DMS53 treated with DMSO at 0.1 percent for 48 hours (cell line): Measurements from ENCODE around the gene EYA4.
"Not testable (repeated sequence)": the region's sequence is repeated elsewhere in the genome, so short reads cannot be mapped to it uniquely, and the experiment has no call there.

ENCODE experiments used
- DNase-seq: peaks from one replicate; lab custom pipeline; 2025; ENCODE audit not compliant: unreplicated experiment; lab: John Stamatoyannopoulos, UW

EYA4 gene

DNA sequence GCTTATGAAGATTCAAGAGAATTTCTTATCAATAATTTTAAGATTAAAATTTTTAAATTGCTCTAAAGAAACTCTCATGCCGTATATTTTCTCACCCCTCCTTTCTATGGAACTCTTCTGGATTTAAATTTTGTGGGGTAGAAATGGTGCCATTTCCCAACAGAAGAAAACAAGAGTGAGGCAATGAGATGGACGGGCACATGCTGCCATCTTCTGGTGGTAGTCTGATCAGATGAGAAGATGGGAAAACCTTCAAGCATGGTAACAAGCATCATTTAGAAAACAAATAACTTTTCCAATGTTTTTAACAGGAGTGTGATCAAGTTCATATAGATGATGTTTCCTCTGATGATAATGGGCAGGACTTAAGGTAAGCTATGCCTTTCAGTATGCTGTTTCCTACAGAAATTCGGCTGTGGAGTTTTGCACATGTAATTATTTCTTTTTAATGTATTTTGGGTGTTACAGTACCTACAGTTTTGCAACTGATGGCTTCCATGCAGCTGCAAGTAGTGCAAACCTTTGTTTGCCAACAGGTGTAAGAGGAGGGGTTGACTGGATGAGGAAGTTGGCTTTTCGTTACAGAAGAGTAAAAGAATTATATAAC, 271.4 kb downstream of the EYA4 start:
- peak; percentile 4 for DNase-seq

DNA sequence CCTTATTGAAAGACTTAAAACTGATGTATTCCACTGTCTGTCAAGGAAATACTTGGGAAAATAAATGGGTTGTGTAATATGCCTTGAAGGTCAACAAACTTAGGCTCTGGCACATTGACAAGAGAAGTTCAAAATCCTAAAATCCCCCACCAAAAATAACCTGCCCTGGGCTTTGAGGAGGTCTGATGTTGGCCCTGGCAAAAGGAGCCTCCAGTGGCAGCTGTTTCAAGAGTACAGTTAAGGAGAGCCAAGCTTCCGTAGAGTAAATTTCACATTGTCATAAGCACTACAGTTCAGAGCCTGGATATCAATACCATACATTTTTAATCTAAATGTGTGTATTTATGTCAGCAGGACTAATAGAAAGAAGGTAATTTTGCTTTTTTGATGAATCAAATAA, 282.7 kb downstream of the EYA4 start:
- DNase-seq, result no peak

DNA sequence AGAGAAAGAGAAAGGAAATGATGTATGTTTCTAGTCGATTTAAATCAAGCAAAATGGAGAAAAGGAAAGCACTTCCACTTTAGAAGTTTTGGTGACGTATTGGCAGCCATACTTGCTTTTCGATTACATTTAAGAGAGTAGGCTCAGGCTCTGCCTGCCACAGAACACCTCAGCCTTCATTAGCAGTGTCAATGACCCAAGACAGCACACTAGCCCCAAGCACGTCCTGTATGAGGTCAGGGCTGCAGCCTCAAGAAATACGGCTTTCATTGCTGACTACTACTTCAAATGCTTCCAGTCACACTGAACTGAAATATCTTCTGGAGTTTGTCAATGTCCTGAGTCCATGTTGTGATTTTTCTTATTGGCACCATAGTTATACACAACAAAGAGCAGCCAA, 285.3 kb downstream of the EYA4 start:
- no peak for DNase-seq

DNA sequence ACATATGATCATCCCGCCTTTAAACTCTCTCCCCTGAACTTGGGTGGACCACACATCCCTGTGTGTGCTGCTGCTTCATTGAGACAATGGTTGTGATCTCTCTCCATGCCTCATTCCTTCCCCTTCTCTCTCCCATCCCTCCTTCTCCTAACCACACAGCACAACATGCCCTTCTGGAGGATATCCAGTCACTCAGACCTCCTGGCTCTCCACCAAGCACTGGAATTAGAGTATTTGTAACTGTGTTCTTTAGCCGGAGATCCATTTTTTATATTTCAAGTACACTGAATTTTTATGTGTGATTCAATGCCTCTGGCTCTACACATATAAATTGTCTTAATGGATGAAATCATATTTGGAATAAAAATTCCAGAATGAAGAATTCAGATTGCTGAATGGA, 287.4 kb downstream of the EYA4 start:
- no peak for DNase-seq

DNA sequence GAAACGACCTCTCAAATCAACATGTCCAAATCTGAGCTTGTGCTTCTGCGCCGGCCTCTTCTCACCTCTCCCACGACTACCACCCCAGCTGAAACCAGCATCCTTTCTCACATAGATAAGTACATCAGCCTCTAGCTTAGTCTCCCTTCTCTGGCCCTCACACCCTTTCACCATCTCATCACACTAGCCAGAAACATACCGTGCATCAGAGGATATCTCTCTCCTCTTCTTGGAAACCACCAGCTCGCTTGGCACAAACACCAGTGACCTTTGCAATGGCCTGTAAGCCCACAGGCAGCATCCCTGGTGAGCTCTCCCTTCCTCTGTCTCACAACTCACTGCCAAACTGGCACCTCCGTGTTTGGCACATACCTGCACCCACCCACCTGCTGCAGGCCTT, 291.8 kb downstream of the EYA4 start:
- no peak for DNase-seq

DNA sequence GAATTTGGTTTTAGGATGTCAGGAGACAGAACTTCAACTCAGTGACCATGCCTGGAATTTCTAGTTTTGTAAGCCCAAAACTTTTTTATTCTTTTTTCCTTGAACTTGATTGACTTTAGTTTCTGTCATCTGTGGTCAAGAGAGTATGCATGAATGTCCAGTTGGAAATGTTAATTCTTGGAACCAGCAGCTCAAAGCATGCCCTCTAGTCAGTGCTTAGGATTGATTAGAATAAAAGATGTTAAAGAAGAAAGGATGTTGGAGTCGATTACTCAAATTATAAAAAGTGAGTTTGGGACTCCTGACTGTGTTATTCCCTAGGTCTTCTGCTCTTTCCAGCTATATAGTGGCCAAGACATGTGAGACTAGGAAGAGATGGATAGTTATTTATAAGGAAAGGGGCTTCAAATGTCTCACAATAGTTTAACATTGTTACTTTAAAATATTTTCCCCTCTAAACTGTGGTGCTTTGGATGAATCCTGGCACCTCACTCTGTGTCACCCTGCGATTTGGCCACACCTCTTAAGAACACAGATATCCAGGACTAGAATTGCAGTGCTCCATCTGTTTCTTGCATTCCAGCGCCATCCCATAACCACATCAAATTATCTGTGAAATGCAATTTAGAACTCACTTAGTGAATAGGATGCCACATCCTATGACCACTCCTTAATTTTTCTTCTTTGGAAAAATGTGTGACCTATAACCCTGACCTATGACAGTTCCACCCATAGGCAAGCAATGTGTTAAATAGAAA, 298.5 kb downstream of the EYA4 start:
- DNase-seq, result no peak

DNA sequence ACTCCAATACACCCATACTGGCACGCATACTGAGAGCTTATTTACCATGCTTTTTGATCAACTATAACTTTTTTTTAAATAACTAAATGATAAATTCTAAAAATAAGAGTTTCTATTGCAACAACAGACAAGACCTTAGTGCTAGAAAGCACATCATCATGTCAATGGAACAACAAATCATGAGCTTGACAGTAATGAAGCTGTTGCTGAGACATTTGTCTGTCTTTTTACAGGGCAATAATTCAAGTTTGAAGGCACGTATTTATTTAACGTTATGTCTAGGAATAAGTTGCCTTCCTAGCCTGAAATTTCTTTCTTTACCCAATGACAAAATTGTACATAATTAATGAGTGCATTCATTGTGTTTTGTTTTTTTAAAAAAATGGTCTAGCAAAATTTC, 299.2 kb downstream of the EYA4 start:
- no peak for DNase-seq

DNA sequence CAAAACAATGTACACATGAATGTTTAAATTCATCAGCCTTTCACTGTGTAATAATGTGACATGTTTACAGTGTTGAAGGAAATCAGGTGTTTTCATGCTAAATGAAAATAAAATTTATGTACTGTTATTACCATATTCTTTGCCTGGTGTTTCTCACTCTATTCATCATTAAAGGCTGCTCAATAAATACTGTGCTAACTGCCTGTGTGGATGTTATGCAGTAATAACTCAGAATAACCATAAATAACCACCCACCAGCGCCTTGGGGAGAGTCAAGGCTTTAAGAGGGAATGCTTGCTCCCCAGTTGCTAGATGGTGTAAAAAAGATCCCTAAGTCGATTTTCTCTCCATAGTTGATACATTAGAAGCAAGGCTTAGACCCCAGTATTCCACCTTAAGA, 299.9 kb downstream of the EYA4 start:
- DNase-seq, result no peak

DNA sequence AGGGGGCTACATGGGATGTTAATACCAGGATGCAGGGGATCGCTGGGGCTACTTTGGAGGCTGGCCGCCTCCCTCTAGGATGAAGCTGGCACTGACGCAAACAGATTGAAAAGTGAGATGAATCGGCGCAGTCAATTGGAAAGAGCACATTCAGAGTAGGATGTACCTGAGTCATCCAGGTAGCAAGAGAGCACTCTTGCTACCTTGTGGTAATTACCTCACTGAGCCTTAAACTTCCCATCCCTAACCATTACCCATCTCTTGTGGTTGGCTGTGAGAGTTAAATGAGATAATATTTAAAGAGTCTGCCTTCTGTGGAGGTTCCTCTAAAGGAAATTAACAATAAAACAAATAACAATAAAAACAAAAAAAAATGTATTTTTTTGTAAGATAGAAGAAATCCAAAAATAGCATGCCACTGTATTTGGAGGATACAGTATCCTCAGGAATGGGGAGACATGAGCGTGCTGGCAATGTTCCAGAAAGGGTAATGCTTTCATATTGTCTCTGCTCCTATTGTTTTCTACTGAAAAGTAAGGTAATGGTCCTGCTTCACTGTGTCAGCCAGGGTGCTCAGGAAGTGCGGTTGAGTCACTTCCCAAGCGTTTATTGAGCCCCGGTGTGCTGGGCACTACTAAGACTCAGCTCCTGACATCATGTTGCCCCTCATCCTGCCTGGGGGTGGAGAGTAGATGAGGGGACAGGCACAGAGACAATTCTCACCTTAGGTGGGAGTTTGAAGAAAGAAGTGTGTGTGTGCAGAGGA, 301.1 kb downstream of the EYA4 start:
- DNase-seq, result no peak

DNA sequence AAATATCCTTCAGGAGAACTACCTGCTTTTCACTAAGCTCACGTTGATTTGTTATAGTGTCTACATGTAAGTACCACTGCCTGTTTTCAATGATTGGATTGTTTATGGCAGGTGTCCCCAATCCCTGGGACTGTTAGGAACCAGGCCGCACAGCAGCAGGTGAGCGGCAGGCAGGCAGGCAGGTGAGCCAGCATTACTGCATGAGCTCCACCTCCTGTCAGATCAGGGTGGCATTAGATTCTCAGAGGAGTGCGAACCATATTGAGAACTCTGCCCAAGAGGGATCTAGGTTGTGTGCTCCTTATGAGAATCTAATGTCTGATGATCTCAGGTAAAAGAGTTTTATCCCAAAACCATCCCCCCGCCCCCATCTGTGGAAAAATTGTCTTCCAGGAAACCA, 303.3 kb downstream of the EYA4 start:
- no peak for DNase-seq

DNA sequence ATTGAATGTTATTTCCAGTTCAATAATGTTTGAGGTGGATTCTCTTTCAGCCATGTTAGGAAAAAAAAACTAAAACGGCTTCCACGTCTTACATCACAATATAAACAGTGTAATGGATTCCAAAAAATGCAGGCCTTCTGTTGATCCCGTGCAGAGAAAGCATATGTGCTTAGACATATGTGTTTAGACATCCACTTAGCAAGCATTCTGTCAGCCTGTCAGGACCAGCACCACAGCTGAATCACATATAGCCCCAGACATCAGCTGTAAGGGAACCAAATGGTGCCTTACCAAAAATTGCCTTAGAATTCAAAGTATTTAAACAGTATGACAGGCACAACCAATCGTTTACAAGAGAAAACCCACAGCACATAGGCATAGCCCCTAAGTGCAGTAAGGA, 304.9 kb downstream of the EYA4 start:
- DNase-seq, result no peak

DNA sequence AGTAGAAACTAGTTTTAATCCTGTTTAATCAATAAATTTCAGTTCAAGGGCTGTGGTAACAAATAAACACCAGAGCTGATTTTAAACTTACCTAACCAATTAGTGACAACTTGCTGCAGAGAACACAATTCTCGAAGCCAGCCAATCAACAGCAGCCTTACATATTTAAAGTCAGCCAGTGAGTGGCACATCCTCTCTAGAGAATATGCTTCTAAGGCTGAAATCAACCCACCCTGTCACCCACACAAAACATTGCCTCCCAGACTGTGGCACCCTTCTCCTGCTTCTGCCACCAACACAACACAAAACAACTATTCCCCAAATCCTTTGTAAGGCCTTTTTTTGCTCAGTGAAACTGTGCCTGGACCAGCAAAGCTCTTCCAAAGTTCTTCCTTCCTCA, 306.0 kb downstream of the EYA4 start:
- no peak for DNase-seq

DNA sequence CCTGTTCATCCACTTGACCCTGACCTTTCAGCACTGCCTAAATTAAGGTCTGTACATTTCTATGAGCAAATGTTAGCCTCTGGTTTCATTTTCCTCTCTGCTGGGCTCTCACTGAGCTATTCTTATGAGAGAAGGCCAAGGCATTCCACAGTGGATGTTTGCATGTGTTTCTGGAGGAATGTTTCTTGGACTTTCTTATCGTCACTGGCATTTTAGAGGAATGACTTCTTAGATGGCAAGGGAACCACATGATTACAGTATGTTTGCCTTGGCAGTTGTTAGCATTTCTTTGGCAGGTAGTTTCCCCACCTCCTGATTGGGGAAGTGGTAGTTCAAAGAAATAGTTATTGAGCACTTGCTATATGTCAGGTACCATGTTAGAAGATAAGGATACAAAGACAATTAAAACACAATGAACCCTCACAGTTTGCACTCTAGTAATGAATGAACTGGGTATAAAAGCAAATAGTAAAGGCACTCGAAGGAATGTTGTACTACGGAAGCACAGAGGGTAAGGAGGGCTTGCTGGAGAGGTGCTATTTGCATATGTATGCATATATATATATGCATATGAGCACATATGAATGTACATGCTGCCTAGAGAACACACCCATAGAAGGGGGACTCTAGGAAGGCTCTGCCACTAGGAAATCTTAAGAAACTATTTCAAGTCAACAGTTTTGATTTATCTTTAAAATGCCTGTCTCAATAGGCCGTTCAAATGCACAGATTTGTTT, 307.4 kb downstream of the EYA4 start:
- DNase-seq, result no peak

DNA sequence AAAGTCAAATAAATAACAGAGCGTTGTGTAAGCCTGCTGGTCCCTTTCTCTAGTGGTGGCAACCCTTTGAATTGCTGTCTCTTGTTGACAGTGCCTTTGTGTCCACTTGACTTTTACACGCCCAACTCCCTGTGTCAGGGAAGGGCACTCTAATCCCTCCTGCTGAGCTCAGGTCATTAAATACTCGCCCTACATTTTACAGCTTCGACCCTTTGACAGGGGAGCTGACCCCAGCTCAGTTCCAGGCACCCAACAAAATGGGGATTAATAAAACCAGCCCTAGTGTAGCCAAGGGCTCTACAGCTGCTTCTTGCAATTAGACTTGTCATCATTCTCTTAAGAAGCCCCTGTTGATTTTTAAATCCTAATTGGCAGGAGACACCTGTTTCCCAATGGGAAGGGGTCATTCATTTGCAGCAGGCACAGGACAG, 308.2 kb downstream of the EYA4 start:
- DNase-seq, result peak; percentile 44

DNA sequence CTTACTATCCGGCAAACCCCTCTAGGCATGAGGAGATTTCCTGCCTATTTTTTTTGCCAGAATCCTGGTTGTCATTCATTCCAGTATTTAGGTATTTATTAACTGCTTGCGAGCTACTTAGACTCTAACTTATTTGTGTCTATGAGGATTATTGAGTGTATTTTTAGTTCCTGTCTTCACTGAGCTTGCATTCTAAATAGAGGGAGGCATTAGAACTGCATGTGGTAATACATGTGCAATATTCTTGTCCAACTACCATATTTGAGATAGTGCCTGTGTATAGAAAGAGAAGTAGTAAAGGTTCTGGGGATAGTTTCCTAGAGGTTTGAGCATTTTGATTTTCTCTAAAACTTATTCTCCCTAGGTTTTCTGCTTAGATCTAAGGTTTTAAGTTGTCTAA, 308.9 kb downstream of the EYA4 start:
- no peak for DNase-seq

DNA sequence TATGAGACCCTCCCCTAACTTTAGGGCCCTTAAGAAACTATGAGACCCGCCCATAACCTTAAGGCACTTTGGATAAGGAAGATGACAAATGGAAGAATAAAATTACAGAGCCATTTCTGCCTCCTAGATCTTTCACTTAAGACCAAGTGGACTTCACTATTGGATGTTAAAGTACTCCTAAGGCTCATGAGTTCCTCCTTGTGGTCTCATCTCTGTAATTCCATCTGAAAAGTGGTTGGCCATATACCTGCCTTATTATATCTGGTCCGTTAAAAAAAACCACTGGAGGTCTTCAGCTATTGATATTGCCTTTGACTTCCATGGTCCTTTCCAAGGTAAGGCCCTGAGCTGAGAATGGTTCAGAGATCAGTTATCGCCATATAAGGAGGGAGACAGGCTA, 310.3 kb downstream of the EYA4 start:
- DNase-seq, result no peak

DNA sequence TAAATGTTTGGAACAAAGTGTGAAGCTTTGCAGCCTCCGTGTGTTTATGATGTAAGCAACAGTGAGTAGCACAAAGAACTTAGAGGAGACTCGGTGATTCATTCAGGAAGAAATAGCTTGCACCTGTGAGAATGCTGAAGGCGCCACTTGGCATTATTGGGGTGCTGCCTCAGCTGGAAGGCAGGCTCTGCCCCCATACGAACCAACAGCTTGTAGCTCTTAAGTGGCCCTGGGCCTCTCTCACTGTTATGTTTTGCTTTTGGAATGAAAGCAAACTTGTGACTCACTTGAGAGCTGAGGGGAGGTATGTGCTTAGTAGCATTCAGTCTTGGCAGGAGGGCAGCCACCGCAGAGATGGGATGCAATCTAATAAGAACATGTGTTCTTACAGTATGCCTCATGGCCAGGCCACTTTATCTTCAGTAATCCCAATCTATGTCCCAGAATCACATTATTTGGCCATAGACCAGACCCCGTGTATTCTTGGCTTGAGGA, 310.7 kb downstream of the EYA4 start:
- no peak for DNase-seq

DNA sequence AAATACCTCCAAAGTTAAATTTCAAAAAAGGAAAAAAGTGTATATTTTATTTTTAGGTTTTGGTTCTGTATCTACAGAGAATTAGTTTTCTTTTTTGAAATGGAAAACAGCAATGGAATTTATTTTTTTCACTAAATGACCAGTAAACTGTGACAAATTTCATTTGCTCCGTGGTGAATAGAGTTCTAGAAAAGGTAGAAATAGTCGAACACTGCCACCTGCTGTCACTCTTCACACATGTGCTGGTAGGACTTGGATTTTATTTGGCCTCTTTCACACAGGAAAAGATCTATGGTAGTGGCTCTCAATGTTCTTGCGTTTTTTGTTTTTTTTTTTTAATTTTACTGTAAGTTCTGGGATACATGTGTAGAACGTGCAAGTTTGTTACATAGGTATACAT, 312.5 kb downstream of the EYA4 start:
- DNase-seq, result peak; percentile 53

DNA sequence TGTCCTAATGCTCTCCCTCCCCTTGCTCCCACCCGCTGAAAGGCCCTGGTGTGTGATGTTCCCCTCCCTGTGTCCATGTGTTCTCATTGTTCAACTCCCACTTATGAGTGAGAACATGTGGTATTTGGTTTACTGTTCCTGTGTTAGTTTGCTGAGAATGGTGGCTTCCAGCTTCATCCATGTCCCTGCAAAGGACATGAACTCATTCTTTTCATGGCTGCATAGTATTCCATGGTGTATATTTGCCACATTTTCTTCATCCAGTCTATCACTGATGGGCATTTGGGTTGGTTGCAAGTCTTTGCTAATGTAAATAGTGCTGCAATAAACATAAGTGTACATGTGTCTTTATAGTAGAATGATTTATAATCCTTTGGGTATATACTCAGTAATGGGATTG, 313.0 kb downstream of the EYA4 start:
- DNase-seq, result not testable (repeated sequence)

DNA sequence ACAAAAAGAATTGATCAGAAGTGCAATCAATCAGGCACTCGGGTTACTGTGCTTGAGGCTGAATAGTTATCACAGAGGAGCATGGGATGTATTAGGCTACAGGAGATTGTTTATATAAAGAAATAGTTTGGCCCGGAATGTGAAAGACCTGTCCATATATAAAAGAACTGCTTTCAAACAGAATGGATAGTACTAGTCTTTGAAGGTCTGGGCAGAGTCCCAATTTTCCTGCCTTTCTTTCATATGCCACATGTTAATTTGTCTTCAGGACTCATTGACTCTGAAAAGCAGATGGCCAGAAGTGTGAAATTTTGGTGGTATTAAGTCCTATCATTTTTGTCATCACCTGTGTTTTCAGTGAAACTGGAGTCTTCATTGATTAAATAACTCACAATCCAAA, 314.5 kb downstream of the EYA4 start:
- no peak for DNase-seq

DNA sequence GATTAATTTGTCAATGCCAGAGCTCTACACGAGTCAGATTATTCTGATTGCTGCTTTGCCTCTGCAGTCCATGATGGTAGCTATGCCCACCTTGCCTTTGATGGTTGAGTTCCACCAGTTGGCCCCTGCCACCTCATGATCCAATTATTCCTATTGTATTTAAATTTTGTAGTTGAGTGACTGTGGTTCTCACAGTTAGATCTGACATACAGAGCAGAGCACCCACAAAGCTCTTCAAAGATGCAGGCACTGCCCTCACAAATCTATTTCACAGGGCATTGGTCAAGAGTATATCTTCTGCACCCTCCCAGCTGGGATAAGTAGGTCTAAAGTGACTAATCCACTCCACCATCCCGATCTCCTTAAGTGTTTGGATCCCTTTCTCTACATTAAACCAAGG, 318.8 kb downstream of the EYA4 start:
- no peak for DNase-seq
